ENCODE results near the gene GRHL3. TPM values are rescaled to one million over a fixed set of nuclear protein-coding genes. Genes with fewer than 3 reads are reported as not detected.

GRHL3 gene
- total and polyA plus RNA-seq, 10 of the 15 experiments (the other 5 are each of a cell fraction or from before 2014, with no cell fraction given), result 0.07 to 0.87 (median 0.34) TPM

- WGBS (ENCODE audit: insufficient coverage, insufficient replicate concordance, low lambda C conversion rate, missing lambda C conversion rate), result 40% methylated on average over 9 of the region's 9 CpGs
- no peak for FAIRE-seq
- no peak for DNase-seq (ENCODE audit: low read depth, low spot score)
- no peak overlapping the region for H3K27ac ChIP-seq (ENCODE audit: control insufficient read depth, insufficient read depth)
- no peak overlapping the region for H2AFZ ChIP-seq (ENCODE audit: control insufficient read depth, low read depth, low read length)
- CTCF ChIA-PET, result no interaction called here
- H3K4me2 ChIP-seq (ENCODE audit: control insufficient read depth, insufficient read depth), result no peak overlapping the region
- BruUV-seq (replicated peaks), result no TSS peak
- in situ Hi-C loops (cut with MboI), result no loop called here
- H3K9me3 ChIP-seq (replicated peaks; ENCODE audit: control insufficient read depth, insufficient read depth, low read length), result no peaks in the 10 kb centered on the region
- H3K27me3 ChIP-seq (replicated peaks in 1 of 2; ENCODE audit: control insufficient read depth in 2 of 2, insufficient read depth in 2 of 2, low read length in 1 of 2), result peaks cover 8 to 11% of the 10 kb centered on the region in 2 experiments
- POLR2A ChIA-PET, result no interaction called here
- no peak overlapping the region for H3K9ac ChIP-seq (ENCODE audit: control insufficient read depth, insufficient read depth, low read length)
- TF ChIP-seq ASH2L (IDR thresholded peaks at IDR 0.05; ENCODE audit: borderline replicate concordance, low read depth), result no peak
- TF ChIP-seq ETV6 (conservative IDR thresholded peaks at IDR 0.05 in 1 of 2, IDR thresholded peaks at IDR 0.05 in 1 of 2; ENCODE audit: borderline replicate concordance in 1 of 2, low read depth in 1 of 2), result no peak
- no peak for TF ChIP-seq HSF1 (IDR thresholded peaks at IDR 0.05; ENCODE audit: low read depth, low read length)
- TF ChIP-seq ZBED1 (IDR thresholded peaks at IDR 0.05; ENCODE audit: borderline replicate concordance), result no peak
- TF ChIP-seq MYB (IDR thresholded peaks at IDR 0.05; ENCODE audit: borderline replicate concordance, low read depth, low read length), result no peak
- TF ChIP-seq CUX1 (IDR thresholded peaks at IDR 0.05; ENCODE audit: insufficient replicate concordance, low read depth, low read length), result no peak
- TF ChIP-seq KLF5 (IDR thresholded peaks at IDR 0.05; ENCODE audit: partially characterized antibody), result no peak
- TF ChIP-seq NFIC (IDR thresholded peaks at IDR 0.05; ENCODE audit: low read depth, low read length), result no peak
- no peak for TF ChIP-seq MLLT1 (IDR thresholded peaks at IDR 0.05)
- TF ChIP-seq CEBPB (IDR thresholded peaks at IDR 0.05; ENCODE audit: borderline replicate concordance in 1 of 2, low read depth in 2 of 2, low read length in 2 of 2), result no peak
- TF ChIP-seq NFYB (IDR thresholded peaks at IDR 0.05; ENCODE audit: insufficient read depth, low read depth, low read length), result no peak
- no peak for TF ChIP-seq TARDBP (IDR thresholded peaks at IDR 0.05; ENCODE audit: borderline replicate concordance)
- TF ChIP-seq NR2C1 (IDR thresholded peaks at IDR 0.05), result no peak
- no peak for TF ChIP-seq NKRF (conservative IDR thresholded peaks at IDR 0.05)
- no peaks in the 10 kb centered on the region for H4K20me1 ChIP-seq (ENCODE audit: control insufficient read depth, insufficient read depth)
- no peaks in the 10 kb centered on the region for H3K36me3 ChIP-seq (ENCODE audit: control insufficient read depth in 2 of 2, insufficient read depth in 2 of 2, low read length in 1 of 2)
- intact Hi-C loops (cut with micrococcal nuclease; ENCODE audit: unreplicated experiment), result no loop called here
- no peak overlapping the region for H3K4me3 ChIP-seq
- SMC1A ChIA-PET (ENCODE audit: uncharacterized antibody, unreplicated experiment), result interaction anchor here (0.6 to 0.9 kb wide), 2 partner anchors 91 to 95 kb away, joined by 3 to 4 read pairs; no protein-coding TSS in a partner anchor
- H3K4me1 ChIP-seq (ENCODE audit: control insufficient read depth, insufficient read depth, low read length), result no peaks in the 10 kb centered on the region
- no peaks in the 10 kb centered on the region for H3K79me2 ChIP-seq (ENCODE audit: control insufficient read depth, insufficient read depth, low read length)
- RAD21 ChIA-PET (ENCODE audit: unreplicated experiment), result no interaction called here
- no peak for ATAC-seq
These were observed 24.9 kb upstream of the GRHL3 start for GRCh38 chr1:24294228-24294672.
